SJCRH30 (cell line): ENCODE data around the gene TCTN3. TPM values are rescaled to one million over a fixed set of nuclear protein-coding genes. Genes with fewer than 3 reads are reported as not detected.
"Not testable (repeated sequence)": the region's sequence is repeated elsewhere in the genome, so short reads cannot be mapped to it uniquely, and the experiment has no call there.

Source experiments
- DNase-seq, 2 experiments: peaks; one replicate each; pipeline ENCODE4 v3.0.0-alpha.2; 2015 to 2020
- H3K27ac ChIP-seq: fragments of 250-450 bp; sonication (Bioruptor Pico); 2 replicates; pipeline ENCODE4 v1.5.1; 2020; ENCODE audit warnings: mild to moderate bottlenecking, moderate library complexity
- H3K27me3 ChIP-seq: fragments of 250-450 bp; sonication (Bioruptor Pico); 2 replicates; pipeline ENCODE4 v1.5.1; 2020; ENCODE audit warnings: mild to moderate bottlenecking, moderate library complexity
- H3K36me3 ChIP-seq: fragments of 250-450 bp; sonication (Bioruptor Pico); 2 replicates; pipeline ENCODE4 v1.5.1; 2020; ENCODE audit warnings: mild to moderate bottlenecking, moderate library complexity
- H3K4me1 ChIP-seq: fragments of 250-450 bp; sonication (Bioruptor Pico); 2 replicates; pipeline ENCODE4 v1.5.1; 2020; ENCODE audit warnings: mild to moderate bottlenecking, moderate library complexity
- H3K4me3 ChIP-seq: fragments of 250-450 bp; sonication (Bioruptor Pico); 2 replicates; pipeline ENCODE4 v1.5.1; 2020; ENCODE audit warnings: mild to moderate bottlenecking, moderate library complexity
- H3K9me3 ChIP-seq: fragments of 250-450 bp; sonication (Bioruptor Pico); replicated peaks from 2 replicates; pipeline ENCODE4 v1.5.1; 2020; ENCODE audit warnings: mild to moderate bottlenecking, moderate library complexity
- total RNA-seq: library from RNA; depleted of rRNA; stranded (reverse); fragments of >200 nt; shearing (Covaris generic); gene quantifications from 2 replicates; pipeline ENCODE4 v1.2.3, GENCODE V29; 2014; rRNA removed

Gene TCTN3
- total RNA-seq, 1 experiment from 2014 or later: 22.5 TPM

GRCh38 chr10:95628786-95629185 is 64.9 kb downstream of the TCTN3 start:
- H3K36me3 ChIP-seq: peaks cover 10% of the 10 kb centered on the region
- no peaks in the 10 kb centered on the region for H3K4me1 ChIP-seq
- no peak overlapping the region for H3K4me3 ChIP-seq
- H3K27ac ChIP-seq: no peak overlapping the region
- DNase-seq: no peak
- no peaks in the 10 kb centered on the region for H3K9me3 ChIP-seq
- no peaks in the 10 kb centered on the region for H3K27me3 ChIP-seq

GRCh38 chr10:95626500-95626899 is 67.2 kb downstream of the TCTN3 start:
- H3K36me3 ChIP-seq: peaks cover 8% of the 10 kb centered on the region

GRCh38 chr10:95620415-95620814 is 73.3 kb downstream of the TCTN3 start:
- not testable (repeated sequence) for H3K27me3 ChIP-seq, H3K4me1 ChIP-seq, H3K9me3 ChIP-seq, H3K27ac ChIP-seq, H3K4me3 ChIP-seq, DNase-seq
- peaks cover 17% of the 10 kb centered on the region; the same call in 1 of the 2 replicates for H3K36me3 ChIP-seq

More at GRCh38 chr10:95626500-95626899, 67.2 kb downstream of the TCTN3 start:
- Histone ChIP-seq H3K4me3 (no peak overlapping the region), H3K4me1 (no peaks in the 10 kb centered on the region), H3K27me3 (no peaks in the 10 kb centered on the region), H3K9me3 (no peaks in the 10 kb centered on the region), H3K27ac (no peak overlapping the region)
- DNase-seq: no peak

- no peak overlapping the region for H3K4me3 ChIP-seq
- no peaks in the 10 kb centered on the region for H3K27me3 ChIP-seq
- H3K9me3 ChIP-seq: no peaks in the 10 kb centered on the region
- no peak for DNase-seq
- peaks cover 23% of the 10 kb centered on the region for H3K36me3 ChIP-seq
- no peak overlapping the region for H3K27ac ChIP-seq
- H3K4me1 ChIP-seq: no peaks in the 10 kb centered on the region
These were observed 75.6 kb downstream of the TCTN3 start for GRCh38 chr10:95618101-95618500.

GRCh38 chr10:95616446-95616845 is 77.3 kb downstream of the TCTN3 start:
- Histone ChIP-seq H3K27me3 (no peaks in the 10 kb centered on the region), H3K27ac (no peak overlapping the region), H3K4me1 (no peaks in the 10 kb centered on the region), H3K4me3 (no peak overlapping the region), H3K36me3 (peaks cover 25% of the 10 kb centered on the region), H3K9me3 (no peaks in the 10 kb centered on the region)
- no peak for DNase-seq

Other genes with a start within 250 kb of the TCTN3 start
- gene SORBS1, start 132.6 kb downstream of the TCTN3 start, total RNA-seq: 12.8 and 17.1 TPM in 2 replicates
- gene ALDH18A1, start 37.2 kb downstream of the TCTN3 start, total RNA-seq: 85.1 and 85.2 TPM in 2 replicates
- 0.30 TPM in 1 of 2 replicates, not detected in the other for gene ENTPD1, start 62.2 kb upstream of the TCTN3 start, total RNA-seq
- gene CC2D2B, start 214.0 kb upstream of the TCTN3 start, total RNA-seq: 0.05 TPM in 1 of 2 replicates, not detected in the other